Spleen (tissue), 11 donors: Measurements from ENCODE around the gene ATOSA. TPM values are rescaled to one million over a fixed set of nuclear protein-coding genes. Genes with fewer than 3 reads are reported as not detected.

ENCODE experiments used
- DNase-seq: peaks from one replicate; pipeline ENCODE4 v3.0.0-alpha.2; 2020
- H3K27ac ChIP-seq, 8 donors: fragments of 200-600 bp; sonication (generic) in 7 of 8; 1 replicate in 4 of 8; 2 replicates in 4 of 8; pipeline versions ENCODE4 v1.5.0 to v1.8.0; 2016 to 2021; ENCODE audit warnings: inconsistent platforms in 4 of 8, mild to moderate bottlenecking in 4 of 8, moderate library complexity in 1 of 8
- H3K27me3 ChIP-seq, 7 donors: fragments of 200-600 bp; sonication (generic) in 6 of 7; replicated peaks in 1 of 7; 1 replicate in 4 of 7; 2 replicates in 3 of 7; pipeline versions ENCODE4 v1.5.0 to v1.8.0; 2016 to 2021; ENCODE audit warnings: inconsistent platforms in 3 of 7, mild to moderate bottlenecking in 1 of 7
- H3K36me3 ChIP-seq, 6 donors: fragments of 200-600 bp; sonication (generic) in 5 of 6; 1 replicate in 4 of 6; 2 replicates in 2 of 6; pipeline versions ENCODE4 v1.5.0 to v1.8.0; 2016 to 2021; ENCODE audit warnings: inconsistent platforms in 2 of 6
- H3K4me1 ChIP-seq, 6 donors: fragments of 200-600 bp; sonication (generic) in 5 of 6; 1 replicate in 3 of 6; 2 replicates in 3 of 6; pipeline versions ENCODE4 v1.5.0 to v1.8.0; 2016 to 2021; ENCODE audit warnings: inconsistent platforms in 3 of 6
- H3K4me3 ChIP-seq, 8 donors: fragments of 200-600 bp; sonication (generic) in 7 of 8; 1 replicate in 4 of 8; 2 replicates in 4 of 8; pipeline versions ENCODE4 v1.5.0 to v1.8.0; 2016 to 2021; ENCODE audit warnings: inconsistent platforms in 4 of 8, mild to moderate bottlenecking in 4 of 8, moderate library complexity in 2 of 8
- H3K9me3 ChIP-seq, 8 donors: fragments of 200-600 bp; sonication (generic) in 7 of 8; 1 replicate in 4 of 8; 2 replicates in 4 of 8; pipeline versions ENCODE4 v1.5.0 to v1.8.0; 2016 to 2021; ENCODE audit warnings: inconsistent platforms in 4 of 8
- CTCF ChIP-seq, 11 experiments: fragments of 200-600 bp in 7 of 11; fragments of 450-650 bp in 4 of 11; sonication (generic) in 4 of 11; IDR thresholded peaks in 8 of 11; conservative IDR thresholded peaks in 3 of 11; 1 replicate in 7 of 11; 2 replicates in 4 of 11; pipeline versions ENCODE4 v1.4.0 to v1.8.0; 2016 to 2021; ENCODE audit warnings: antibody characterized with exemption in 11 of 11, inconsistent platforms in 4 of 11, mild to moderate bottlenecking in 1 of 11
- POLR2A ChIP-seq, 3 donors: fragments of 450-650 bp; IDR thresholded peaks; one replicate each; pipeline ENCODE4 v1.5.1; 2017; ENCODE audit warnings: antibody characterized with exemption in 3 of 3, mild to moderate bottlenecking in 1 of 3
- POLR2AphosphoS5 ChIP-seq, 3 donors: sonication (generic); formaldehyde crosslinking; IDR thresholded peaks; one replicate each; pipeline ENCODE4 v1.5.1; 2017; ENCODE audit warnings: antibody characterized with exemption in 3 of 3
- WGBS, 5 donors: extraction: QIAGEN DNeasy Blood & Tissue Kit in 3 of 5; methylation state at CpG; one replicate each; pipeline versions ENCODE4 v1.1.5 to v1.1.7; 2013 to 2018; 5-methylcytosine and 5-hydroxymethylcytosine counted together
- intact Hi-C: fragments of 100-400 bp; cut with DNase I; formaldehyde crosslinking; loops from one replicate; pipeline ENCODE4 v1.15.0; 2023; ENCODE audit warnings: low total_unique reads
- polyA plus RNA-seq, 3 donors: library from polyadenylated mRNA; stranded (reverse); fragments of 200-250 nt; gene quantifications; one replicate each; pipeline ENCODE4 v1.2.1, GENCODE V29; 2013
- total RNA-seq, 7 donors: library from RNA; depleted of rRNA in 3 of 7; stranded (reverse); fragments of >200 nt in 3 of 7; fragmentation: NEBNext Ultra II Directional in 4 of 7; extraction: Animal tissue kit (Norgen Biotek cat#: 25700) in 4 of 7; gene quantifications; one replicate each; pipeline versions ENCODE4 v1.1.0 to v1.2.1, GENCODE V29; 2016 to 2021
- donor health status: healthy with polysubstance abuse.
- donor health status: DM: no; HTN: no; CAD: no; lungs with moderate emphysema.
- donor health status: DM: no; HTN: no; CAD: no.
- donor health status: Bipolar disorder and iron deficiency.
- donor health status: healthy.
- donor health status: DM: no; HTN: no; CAD: no.
- donor health status: DM: yes; HTN: yes; CAD: no.

Gene ATOSA
- total and polyA plus RNA-seq, 10 donors, result 57.0 to 148 (median 74.7) TPM

- Histone ChIP-seq H3K4me1 (no peaks in the 10 kb centered on the region), H3K27me3 (no peaks in the 10 kb centered on the region), H3K27ac (no peak overlapping the region), H3K36me3 (peaks cover 0 to 94% (median 36%) of the 10 kb centered on the region in 6 donors), H3K4me3 (no peak overlapping the region), H3K9me3 (no peaks in the 10 kb centered on the region)
- no peak for TF ChIP-seq POLR2AphosphoS5 (IDR thresholded peaks at IDR 0.05)
- no peak for TF ChIP-seq CTCF (IDR thresholded peaks at IDR 0.05 in 8 of 11, conservative IDR thresholded peaks at IDR 0.05 in 3 of 11)
- no peak for TF ChIP-seq POLR2A (IDR thresholded peaks at IDR 0.05)
- 93 to 100% (median 95%) methylated on average over 1 of the region's 1 CpG for WGBS, 5 donors
- no peak for DNase-seq
- intact Hi-C loops, result no loop called here
Measured at GRCh38 chr15:52635908-52636307, 43.3 kb downstream of the ATOSA start.

Other genes starting within 250 kb of the ATOSA start
- gene MYO5A, start 150.5 kb downstream of the ATOSA start, total RNA-seq, result 10 to 100 TPM; 30.9 to 48.3 (median 39.1) TPM
- gene MYO5A, start 150.5 kb downstream of the ATOSA start, polyA plus RNA-seq, result 1 to 10 TPM; 4.7 to 6.4 (median 6.3) TPM
- gene ARPP19, start 110.4 kb downstream of the ATOSA start, total RNA-seq, result 100 to 1,000 TPM in 5 of 7 donors, 10 to 100 TPM in 2; 95.9 to 132 (median 111) TPM
- 10 to 100 TPM; 18.3 to 33.8 (median 23.4) TPM for gene ARPP19, start 110.4 kb downstream of the ATOSA start, polyA plus RNA-seq
- gene ONECUT1, start 110.9 kb upstream of the ATOSA start, total RNA-seq, result not detected
- gene ONECUT1, start 110.9 kb upstream of the ATOSA start, polyA plus RNA-seq, result not detected